HG02943 (cell line): ENCODE data around the gene TEKT2.

ENCODE experiments used
- ATAC-seq: cut with Tn5 transposase; IDR thresholded peaks from one replicate; pipeline ENCODE4 v1.9.1; 2021; ENCODE audit warnings: mild to moderate bottlenecking, low read depth, moderate library complexity; ENCODE audit not compliant: unreplicated experiment

The TEKT2 gene

DNA sequence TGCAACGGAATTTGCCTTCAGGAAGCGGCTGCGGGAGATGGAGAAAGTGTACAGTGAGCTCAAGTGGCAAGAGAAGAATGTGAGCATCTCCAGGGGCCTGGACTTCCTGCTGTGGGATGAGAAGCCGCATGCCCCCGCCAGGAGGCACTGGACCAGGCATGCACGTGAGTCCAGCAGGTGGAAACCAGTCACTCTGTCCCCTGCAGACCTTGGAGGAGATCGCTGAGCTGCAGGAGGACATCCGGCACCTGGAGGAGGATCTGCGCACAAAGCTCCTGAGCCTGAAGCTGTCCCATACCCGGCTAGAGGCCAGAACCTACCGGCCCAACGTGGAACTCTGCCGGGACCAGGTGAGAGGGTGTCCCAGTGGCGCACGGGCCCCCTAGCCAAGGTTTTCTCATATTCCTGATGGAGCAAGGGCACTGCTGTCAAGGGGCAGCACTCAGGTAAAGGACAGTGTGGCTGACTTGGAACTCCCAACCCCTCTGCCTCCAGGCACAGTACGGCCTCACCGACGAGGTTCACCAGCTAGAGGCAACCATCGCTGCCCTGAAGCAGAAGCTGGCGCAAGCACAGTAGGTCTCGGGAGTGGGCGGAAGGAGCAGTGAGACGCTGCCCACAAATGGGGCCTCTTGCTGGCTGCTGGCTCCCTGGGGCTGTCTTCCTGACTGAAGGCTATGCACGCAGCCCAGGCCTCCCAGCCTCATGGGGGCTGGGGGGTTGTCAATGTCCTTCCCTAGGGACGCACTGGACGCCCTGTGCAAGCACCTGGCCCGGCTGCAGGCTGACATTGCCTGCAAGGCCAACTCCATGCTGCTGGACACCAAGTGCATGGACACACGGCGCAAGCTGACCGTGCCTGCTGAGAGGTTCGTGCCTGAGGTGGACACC, 3.6 kb downstream of the TEKT2 start:
- no peak for ATAC-seq

DNA sequence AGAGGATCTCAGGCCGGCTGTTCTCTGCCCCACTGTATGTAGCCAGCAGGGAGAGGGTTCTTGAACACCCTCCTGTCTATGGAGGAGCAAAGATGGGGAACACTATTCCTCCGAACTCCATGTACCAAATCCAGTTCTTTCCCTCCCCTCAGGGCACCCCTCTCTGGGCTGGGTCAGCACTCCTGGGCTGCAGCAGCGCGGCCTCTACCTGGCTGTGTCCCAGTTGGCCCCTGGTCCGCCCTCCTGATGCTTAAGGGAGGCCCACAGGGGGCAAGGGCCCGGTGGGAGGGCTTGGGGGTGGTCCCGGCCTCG, 4.3 kb downstream of the TEKT2 start:
- no peak for ATAC-seq

DNA sequence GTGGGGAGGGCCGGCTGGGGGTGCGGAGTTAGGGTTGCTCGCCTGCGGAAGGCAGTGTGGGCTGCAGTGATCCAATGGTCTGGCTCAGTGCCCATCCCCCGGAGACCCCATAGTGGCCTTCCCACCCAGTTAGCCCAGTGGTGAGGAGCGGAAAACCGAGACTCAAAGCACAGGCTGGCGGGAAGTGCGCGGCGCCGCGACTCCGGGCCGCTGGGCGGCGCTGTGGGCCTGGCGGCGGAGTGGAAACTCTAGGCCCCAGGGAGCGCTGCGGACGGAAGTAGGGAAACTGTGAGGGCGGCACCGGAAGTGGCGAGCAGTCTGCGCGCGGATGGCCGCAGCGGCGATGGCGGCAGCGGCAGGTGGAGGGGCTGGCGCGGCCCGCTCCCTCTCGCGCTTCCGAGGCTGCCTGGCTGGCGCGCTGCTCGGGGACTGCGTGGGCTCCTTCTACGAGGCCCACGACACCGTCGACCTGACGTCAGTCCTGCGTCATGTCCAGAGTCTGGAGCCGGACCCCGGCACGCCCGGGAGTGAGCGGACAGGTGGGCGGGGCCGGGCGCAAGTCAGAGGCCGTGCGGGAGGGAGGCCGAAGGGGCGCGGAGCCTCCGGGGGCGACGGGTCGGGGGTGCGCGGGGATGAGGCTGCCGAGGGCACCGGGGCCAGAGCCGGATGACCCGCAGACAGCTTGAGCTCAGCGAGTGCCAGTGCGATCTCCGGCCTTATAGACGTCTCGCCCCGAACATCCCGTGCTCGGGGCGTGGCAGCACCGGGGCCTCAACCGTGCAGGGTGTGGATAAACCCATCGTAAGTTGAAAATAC, 4.9 kb downstream of the TEKT2 start, which contains the start of gene ADPRS:
Gene ADPRS, plus strand, starts transcription at position 316 of the 816 bp plus-strand sequence. Its CDS starts 13 bp downstream, at position 329.
- peak; percentile 74 for ATAC-seq

DNA sequence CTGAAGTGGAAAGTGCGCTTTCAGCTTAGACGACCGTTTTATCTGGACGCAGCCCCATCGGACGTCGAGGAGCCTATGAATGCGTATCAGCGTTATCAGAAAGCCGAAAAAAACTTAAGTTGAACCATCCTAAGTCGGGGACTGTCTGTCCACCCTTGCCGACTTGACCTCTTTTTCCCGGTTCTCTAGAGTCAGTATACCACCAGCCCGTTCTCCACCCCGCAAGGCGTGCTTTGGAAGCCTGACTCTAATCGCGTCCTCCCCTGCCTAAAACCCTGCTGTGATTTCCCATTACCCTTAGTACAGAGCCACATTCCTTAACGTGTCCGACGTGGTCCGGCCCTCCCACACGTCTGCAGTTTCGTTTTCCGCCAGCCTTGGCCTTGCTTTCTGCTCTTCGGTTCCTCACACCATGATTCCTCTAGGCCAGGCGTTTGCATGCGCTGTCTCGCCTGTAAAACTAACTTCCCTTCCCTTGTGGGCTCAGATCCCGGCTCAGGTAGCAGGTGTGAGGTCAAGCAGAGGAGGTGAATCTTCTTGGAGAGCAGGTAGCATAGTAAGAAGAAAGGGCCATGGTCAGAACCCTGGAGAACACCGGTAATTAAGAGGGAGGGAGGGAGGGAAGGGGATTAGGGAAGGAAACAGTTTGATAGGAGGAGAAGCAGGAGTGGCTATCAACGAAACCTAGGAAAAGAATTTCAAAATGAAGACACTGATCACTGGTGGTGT, 5.7 kb downstream of the TEKT2 start:
- ATAC-seq, result no peak

DNA sequence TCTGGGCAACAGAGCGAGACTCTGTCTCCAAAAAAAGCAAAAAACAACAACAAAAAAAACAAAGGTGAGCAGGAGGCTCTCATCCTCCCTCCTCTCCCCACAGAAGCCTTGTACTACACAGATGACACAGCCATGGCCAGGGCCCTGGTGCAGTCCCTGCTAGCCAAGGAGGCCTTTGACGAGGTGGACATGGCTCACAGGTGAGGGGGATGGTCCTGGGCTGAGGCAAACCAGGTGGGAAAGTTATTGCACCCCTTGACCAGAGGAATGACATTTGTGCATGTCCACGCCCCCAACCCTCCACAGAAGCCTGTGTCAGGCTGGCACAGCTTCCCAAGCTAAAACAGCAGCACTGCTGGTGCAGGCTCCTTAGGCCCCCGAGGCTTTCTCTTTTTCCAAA, 7.2 kb downstream of the TEKT2 start:
- ATAC-seq, result no peak

DNA sequence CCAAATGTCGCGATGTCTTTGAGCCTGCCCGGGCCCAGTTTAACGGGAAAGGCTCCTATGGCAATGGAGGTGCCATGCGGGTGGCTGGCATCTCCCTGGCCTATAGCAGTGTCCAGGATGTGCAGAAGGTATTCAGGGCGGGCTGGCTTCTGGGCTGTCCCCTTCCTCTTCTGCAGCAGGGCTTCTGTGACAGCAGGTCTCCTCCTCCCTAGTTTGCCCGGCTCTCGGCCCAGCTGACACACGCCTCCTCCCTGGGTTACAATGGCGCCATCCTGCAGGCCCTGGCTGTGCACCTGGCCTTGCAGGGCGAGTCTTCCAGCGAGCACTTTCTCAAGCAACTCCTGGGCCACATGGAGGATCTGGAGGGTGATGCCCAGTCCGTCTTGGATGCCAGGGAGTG, 7.8 kb downstream of the TEKT2 start:
- no peak for ATAC-seq

DNA sequence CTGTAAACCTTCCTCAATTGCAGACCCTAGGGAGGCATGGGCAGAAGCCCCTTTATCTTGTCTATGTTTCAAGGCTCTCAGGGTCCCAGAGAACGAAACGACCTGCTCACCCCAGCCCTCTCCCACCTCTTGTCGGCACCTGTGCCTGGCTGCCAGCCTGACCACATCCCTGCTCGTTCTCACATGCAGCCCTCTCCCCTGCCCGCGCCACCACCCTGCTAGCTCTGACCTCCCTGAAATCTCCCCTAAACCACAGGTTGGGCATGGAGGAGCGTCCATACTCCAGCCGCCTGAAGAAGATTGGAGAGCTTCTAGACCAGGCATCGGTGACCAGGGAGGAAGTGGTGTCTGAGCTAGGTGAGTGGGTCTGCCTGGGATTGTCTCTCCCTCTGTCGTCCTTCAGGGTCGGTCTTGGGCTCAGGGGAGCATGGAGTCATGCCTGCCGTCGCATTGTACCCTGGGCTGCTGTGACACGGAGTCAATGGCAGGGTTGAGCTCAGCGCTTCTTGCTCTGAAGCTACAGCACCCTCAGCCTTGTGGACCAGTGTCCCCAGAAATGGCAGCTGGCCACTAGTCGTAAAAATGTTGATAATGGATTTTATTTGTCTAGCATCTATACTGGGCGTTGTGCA, 8.4 kb downstream of the TEKT2 start:
- ATAC-seq, result no peak

DNA sequence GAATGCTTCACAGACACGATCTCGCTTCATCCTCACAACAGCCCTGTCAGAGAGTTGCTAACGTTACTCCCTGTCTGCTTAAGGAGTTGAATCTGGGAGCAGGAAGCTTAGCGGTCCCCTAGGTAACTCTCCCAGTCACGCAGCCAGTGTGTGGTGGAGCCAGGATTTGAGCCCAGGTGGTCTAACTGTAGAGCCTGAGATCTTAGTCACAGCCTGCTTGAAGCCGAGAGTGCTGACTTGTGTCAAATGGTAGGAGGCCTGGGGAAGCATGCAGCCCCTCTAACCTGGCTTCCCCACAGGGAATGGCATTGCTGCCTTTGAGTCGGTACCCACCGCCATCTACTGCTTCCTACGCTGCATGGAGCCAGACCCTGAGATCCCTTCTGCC, 8.9 kb downstream of the TEKT2 start:
- no peak for ATAC-seq

DNA sequence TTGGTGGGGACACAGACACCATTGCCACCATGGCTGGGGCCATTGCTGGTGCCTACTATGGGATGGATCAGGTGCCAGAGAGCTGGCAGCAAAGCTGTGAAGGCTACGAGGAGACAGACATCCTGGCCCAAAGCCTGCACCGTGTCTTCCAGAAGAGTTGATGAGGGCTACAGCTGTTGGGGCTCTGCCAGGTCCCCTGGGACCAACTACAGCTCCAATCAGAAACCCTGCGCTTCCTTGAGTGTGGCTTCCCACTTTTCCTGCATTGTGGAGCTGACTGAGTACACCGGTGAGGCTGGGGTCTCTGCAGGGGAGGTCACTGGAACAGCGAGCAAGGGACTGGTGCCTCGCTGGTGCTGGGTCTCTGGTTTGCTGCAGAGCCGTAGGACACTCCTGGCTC, 9.3 kb downstream of the TEKT2 start:
- ATAC-seq, result no peak

DNA sequence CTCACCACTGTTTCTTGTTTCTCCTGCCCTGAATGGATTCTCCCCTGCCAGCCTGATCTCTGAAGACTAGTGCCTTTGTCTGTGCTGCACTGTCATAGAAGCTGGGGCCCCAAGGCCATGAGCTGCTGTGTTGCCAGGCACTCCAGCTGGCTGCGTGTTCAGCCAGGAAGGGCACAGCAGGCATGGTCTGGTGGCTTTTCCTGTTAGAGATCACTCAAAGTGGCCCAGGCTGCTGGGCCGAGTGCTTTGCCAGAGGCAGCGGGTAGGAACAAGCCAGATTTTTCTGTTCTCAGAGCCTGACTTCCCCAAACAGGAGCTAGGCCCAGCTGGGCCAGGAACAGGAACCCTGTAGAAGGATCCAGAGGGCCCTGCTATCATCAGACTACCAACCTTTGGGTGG, 10.0 kb downstream of the TEKT2 start:
- no peak for ATAC-seq

DNA sequence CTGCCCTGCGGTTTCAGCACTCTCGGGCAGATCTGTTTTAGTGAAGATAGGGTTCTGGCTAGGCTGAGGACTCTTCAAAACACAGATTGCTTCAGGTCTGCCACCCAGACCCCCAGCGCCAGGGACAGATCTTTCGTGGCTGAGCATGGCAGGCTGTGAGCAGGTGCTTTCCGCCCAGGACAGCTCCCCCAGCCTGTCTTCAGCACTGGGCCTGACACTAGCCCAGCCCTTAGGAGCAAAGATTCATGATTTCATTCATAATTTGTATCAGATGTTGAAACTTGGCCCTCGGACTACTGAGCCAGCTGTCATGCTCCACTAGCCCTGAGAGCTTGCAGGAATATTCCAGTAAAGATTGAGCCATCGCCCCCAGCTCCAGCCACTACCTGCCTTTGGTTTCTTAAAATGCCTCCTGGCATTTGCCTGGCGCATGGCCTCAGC, 10.7 kb downstream of the TEKT2 start:
- ATAC-seq, result no peak

DNA sequence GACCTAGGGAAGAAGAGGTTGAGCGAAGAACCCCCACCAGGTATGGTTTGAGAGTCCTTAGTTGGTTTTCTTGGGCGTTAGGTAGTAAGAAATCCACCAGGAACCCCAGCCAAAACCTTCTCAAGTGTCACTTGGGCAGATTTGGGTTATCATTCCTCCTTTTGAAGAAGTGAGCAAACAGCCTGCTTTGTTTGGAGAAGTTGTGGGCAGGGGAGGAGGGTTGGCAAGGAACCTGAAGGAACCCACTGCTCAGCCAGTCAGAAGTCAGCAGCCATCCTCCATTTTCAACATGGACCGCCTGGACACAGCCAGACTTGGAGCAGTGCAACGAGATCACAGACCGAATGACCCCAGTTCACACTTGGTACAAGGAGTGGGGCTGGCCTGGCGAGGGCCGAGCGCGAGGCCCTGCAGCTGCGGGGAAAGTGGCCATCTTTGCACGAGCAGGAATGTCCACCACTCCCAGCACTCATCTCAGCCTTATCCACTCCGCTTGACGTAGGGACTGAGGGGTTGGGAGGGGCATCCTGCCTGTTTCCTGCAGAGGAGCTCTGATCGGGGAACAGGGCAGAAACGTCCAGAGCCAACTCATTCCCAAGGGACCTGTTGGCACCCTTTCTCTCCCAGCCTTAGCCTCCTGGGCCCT, 12.0 kb downstream of the TEKT2 start:
- ATAC-seq, result no peak

DNA sequence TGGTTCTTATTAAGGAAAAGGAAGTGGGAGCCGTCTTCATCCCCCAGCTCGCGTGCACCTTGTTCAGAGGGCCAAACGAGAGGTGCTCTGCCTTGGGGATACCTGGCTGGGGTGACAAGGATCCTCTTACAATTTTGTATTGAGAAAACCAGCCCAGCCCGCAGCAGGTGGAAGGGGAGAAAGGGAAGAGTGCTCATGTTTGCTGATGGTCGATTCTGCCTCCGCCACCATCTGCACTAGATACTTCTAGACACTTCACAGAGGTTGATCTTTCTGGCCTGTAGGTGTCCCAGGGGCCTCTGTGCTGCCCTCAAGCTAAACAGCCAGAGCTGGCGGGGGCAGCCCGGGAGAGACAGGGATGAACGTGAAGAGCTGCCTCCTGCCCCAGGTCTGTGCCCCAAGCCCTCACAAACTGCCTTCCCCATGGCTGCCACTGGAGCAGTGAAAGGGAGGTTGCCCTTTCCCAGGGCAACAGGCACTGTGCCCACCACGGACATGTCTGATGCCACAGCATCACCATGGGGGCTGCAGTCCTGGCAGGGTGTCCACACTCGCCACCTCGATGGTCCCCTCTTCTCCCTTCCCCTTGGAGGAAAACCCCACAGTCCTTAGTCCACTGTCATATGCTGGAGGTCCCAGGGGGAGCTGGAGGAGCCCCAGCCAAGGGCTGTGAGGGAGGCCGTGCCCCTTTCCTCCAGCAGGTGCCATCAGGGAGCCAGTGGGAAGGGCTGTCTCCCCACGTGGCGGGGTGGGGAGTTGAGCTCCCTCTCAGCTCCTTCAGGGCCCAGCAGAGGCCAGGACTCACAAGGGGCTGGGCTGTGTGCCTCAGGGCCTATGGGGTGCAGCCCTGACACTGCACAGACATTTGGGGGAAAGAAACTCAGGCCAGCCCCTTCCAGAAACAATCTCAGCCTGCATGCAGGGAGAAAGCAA, 12.9 kb downstream of the TEKT2 start:
- ATAC-seq, result no peak

DNA sequence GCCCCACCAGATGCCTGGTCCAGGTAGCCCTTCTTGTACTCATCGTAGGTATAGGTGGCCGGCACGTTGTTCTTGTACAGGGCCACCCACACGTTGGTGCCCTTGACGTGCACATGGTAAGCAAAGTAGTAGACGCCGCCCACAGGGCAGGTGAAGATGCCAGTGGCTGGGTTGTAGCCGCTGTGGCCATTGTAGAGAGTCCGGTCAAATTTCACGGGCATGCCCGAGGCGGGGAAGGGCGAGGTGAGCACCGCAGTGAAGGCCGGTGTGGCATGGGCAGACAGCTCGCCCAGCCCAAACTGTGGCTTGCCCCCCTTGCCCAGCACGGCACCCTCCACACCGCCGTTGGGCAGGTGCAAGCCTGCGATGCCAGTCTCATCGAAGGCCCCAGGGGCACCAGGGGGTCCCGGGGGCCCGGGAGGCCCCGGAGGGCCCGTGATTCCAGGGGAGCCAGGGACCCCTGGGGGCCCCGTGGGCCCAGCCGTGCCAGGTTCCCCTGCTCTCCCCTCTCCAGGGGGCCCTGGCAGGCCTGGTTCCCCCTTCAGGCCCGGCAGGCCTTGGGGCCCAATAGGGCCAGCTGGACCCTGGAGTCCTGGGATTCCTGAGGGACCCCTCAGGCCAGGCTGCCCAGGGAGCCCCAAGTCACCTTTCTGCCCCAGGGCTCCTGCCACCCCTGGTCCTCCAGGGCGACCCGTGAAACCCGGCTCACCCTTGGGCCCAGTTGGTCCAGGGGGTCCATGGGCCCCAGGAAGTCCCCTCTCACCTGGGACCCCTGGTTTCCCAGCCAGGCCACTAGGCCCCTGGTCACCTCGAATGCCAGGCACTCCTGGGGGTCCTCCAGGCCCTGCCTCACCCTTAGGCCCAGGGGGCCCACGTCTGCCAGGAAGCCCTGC, 14.0 kb downstream of the TEKT2 start:
- no peak for ATAC-seq

DNA sequence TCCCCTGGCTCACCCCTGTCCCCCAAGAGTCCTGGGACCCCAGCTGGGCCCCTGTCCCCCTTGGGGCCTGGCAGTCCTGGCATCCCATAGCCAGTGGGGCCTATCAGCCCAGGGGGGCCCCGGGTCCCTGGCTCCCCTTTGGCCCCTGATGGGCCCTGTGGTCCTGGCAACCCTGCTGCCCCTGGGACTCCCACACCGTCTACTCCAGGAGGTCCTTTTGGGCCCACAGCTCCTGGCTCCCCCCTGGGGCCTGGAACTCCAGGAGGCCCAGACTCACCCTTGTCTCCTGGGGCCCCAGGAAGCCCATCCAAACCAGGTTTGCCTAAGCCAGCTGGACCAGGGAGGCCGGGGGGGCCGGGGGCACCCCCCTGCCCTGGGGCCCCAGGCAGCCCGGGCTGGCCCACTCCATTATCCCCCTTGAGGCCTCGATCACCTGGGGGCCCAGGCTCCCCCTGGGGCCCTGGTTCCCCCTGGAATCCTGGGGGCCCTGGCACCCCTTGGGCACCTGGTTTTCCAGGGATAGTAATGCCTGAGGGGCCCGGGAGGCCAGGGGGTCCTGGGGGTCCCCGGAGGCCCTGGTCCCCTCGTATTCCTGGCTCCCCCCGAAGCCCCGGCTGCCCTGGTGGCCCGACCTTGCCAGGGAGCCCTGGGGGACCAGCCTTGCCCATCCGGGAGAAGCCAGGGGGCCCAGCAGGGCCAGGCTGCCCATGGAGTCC, 14.9 kb downstream of the TEKT2 start:
- ATAC-seq, result no peak

DNA sequence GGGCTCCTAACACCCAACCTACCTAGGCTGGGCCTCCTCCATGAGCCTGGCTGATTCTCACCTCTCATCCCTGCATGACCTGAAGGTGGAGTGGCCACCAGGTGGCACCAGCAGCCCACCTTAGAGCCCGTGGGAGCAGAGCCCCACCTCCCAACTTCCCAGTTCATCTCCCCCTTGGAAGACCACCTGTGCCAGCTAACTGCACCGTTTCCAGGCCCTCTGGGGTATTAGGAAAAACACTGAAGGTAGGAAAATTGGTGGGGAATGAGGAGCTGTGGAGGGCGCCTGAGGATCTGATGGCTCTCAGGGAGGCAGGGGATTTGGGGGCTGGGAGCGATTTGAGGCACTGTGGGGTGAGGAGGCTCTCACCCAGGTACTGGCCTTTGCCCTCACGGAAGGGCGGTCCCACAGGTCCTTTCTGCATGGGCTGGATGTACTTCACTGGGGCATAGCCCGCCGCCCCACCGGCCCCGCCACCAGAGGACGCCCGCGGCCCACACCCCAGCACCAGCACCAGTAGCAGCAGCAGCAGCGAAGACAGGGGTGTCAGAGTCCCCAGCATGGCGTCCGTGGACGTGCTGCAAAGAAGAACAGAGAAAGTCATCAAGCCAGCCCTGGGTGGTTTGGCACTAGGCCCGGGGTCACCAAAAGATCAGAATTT, 15.9 kb downstream of the TEKT2 start:
- ATAC-seq, result no peak

DNA sequence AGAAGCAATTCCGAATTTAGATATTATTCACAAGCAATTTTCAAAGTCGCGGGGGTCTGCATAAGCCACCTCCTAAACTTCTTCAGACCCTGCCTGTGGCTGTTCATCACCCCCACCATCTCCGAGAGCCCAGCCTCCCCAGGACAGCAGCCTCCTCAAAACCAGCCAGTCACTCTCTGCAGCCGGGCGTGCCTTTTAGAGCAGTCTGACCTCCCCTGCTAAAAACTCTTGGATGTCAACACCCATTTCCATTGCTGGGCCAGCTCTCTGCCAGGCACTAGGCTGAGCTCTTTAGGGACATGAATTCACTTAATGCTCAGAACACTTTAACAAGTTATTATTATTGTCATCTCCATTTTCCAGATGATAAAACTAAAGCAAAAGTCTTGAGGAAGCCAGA, 16.5 kb downstream of the TEKT2 start:
- ATAC-seq, result no peak
